Neural progenitor cell (in vitro differentiated cells): Measurements from ENCODE around the gene PAM.

Source experiments
- CTCF ChIP-seq: fragments of 200-600 bp; sonication (generic); IDR thresholded peaks from 2 replicates; pipeline ENCODE4 v1.5.1; 2017; ENCODE audit warnings: antibody characterized with exemption, mild to moderate bottlenecking
- EZH2 ChIP-seq: fragments of 200-600 bp; sonication (generic); IDR thresholded peaks from 2 replicates; pipeline ENCODE4 v1.6.1; 2017; ENCODE audit warnings: antibody characterized with exemption, mild to moderate bottlenecking, moderate library complexity
- EZH2phosphoT487 ChIP-seq: fragments of 200-600 bp; sonication (generic); IDR thresholded peaks from 2 replicates; pipeline ENCODE4 v1.6.1; 2017; ENCODE audit warnings: antibody characterized with exemption

- TF ChIP-seq EZH2 (no peak), CTCF (no peak), EZH2phosphoT487 (no peak)
These were observed 12.9 kb upstream of the PAM start for GRCh38 chr5:102742215-102742614.
